GM13976 (cell line): ENCODE results near the gene KDM1A.

Experiments
- DNase-seq: peaks from one replicate; pipeline ENCODE4 v3.0.0; 2012; ENCODE audit warnings: low spot score
- CTCF ChIP-seq: IDR thresholded peaks from 2 replicates; pipeline ENCODE4 v1.5.1; 2012; ENCODE audit warnings: borderline replicate concordance, mild to moderate bottlenecking; ENCODE audit not compliant: insufficient read depth; ENCODE audit errors: extremely low read depth, missing control alignments, control extremely low read depth
- in situ Hi-C: fragments of 300-500 bp; cut with MboI; formaldehyde crosslinking; loops from one replicate; pipeline ENCODE4 v1.12.0; 2022; ENCODE audit warnings: low sequenced_read_pairs, mixed read lengths, inconsistent platforms; ENCODE audit not compliant: unreplicated experiment

KDM1A gene

GRCh38 chr1:23098463-23099170 lies 79.3 kb downstream of the KDM1A start:
- peak; percentile 63 for DNase-seq
- peak; percentile 77 for TF ChIP-seq CTCF
- in situ Hi-C loops, result loop anchor here (10.0 kb wide), 1 partner anchor 124 kb away; the partner anchor contains the start of gene LACTBL1

GRCh38 chr1:23099171-23099536 lies 79.9 kb downstream of the KDM1A start:
- in situ Hi-C loops, result loop anchor here (10.0 kb wide), 1 partner anchor 124 kb away; the partner anchor contains the start of gene LACTBL1
- no peak for DNase-seq

GRCh38 chr1:23100074-23100748 lies 80.9 kb downstream of the KDM1A start:
- TF ChIP-seq CTCF, result no peak
- no peak for DNase-seq
- in situ Hi-C loops, result loop anchor here (5.0 kb wide), 1 partner anchor 87 kb away; no protein-coding TSS in a partner anchor

More at GRCh38 chr1:23099171-23099536, 79.9 kb downstream of the KDM1A start:
- no peak for TF ChIP-seq CTCF

- DNase-seq, result no peak
- TF ChIP-seq CTCF, result no peak
- in situ Hi-C loops, result loop anchor here (5.0 kb wide), 1 partner anchor 86 kb away; no protein-coding TSS in a partner anchor
Measured at GRCh38 chr1:23101101-23101827, 82.0 kb downstream of the KDM1A start.

GRCh38 chr1:23101887-23102286 lies 82.6 kb downstream of the KDM1A start:
- in situ Hi-C loops, result loop anchor here (5.0 kb wide), 1 partner anchor 85 kb away; no protein-coding TSS in a partner anchor
- no peak for DNase-seq
- no peak for TF ChIP-seq CTCF

- DNase-seq, result no peak
- TF ChIP-seq CTCF, result no peak
- in situ Hi-C loops, result loop anchor here (5.0 kb wide), 1 partner anchor 85 kb away; no protein-coding TSS in a partner anchor
Measured at GRCh38 chr1:23102289-23102688, 83.0 kb downstream of the KDM1A start.
